ENCODE results near the gene CPLX1. TPM values are rescaled to one million over a fixed set of nuclear protein-coding genes. Genes with fewer than 3 reads are reported as not detected.

CPLX1 gene
- polyA plus RNA-seq, 1 donor (not counting 4 experiments of a cell fraction or from before 2014, with no cell fraction given), result 0.04 TPM

DNA sequence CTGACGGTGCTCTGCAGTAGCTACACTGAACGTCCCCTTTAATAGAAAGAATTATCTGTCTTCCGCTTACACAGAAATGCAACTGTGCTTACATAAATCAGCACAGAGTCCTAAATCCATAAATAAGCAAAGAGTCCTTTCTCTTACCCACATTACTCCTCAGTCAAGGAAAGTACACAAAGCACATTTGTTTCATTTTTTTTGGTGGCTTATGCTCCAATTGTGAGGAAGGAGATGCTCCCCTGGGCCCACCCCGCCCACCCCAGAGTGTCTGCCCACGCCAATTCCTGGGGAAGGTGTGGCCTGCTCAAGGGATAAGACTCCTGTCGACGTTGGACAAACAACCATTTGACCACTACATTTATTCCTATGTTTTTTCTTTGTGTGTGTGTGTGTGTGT, 53.8 kb downstream of the CPLX1 start:
- FAIRE-seq, result no peak
- Histone ChIP-seq H3K27ac (ENCODE audit: control insufficient read depth, insufficient read depth, low read length) (no peak overlapping the region), H4K20me1 (ENCODE audit: control insufficient read depth, extremely low read depth, insufficient read depth, low read length) (peaks cover 40% of the 10 kb centered on the region)

DNA sequence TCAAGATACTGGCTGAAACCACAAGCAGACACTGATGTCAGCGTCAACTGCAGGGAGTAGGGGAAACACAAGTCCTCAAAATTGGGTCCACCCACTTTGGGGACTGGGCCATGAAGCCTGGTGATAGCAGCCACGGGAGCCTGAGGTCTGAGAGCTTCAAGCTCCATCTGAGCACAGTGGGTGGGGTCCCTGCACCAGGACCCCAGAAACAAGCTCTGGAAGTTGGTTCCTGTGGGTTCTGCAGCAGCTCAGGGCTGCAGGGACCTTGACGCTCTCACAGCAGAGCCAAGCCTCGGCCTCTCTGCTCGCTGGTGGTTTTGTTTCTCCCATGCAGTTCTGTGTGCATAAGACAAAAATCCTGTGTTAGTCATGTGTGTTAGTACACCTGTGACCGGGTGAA, 54.5 kb downstream of the CPLX1 start:
- Histone ChIP-seq H3K9me1 (ENCODE audit: control insufficient read depth, extremely low read depth, insufficient read depth, low read length) (no peaks in the 10 kb centered on the region), H3K9ac (ENCODE audit: control insufficient read depth, extremely low read depth, insufficient read depth, low read length) (no peak overlapping the region), H3K36me3 (ENCODE audit: control insufficient read depth in 2 of 2, extremely low read depth in 1 of 2, insufficient read depth in 2 of 2, low read length in 2 of 2) (peaks cover 27 to 41% of the 10 kb centered on the region in 2 experiments), H2AFZ (ENCODE audit: control insufficient read depth, low read length) (no peak overlapping the region), H4K20me1 (ENCODE audit: control insufficient read depth, extremely low read depth, insufficient read depth, low read length) (peaks cover 43% of the 10 kb centered on the region), H3K79me2 (ENCODE audit: control insufficient read depth, insufficient read depth, low read length) (peaks cover 71% of the 10 kb centered on the region), H3K4me1 (ENCODE audit: control insufficient read depth, extremely low read depth, insufficient read depth, low read length) (peaks cover 6% of the 10 kb centered on the region), H3K4me3 (ENCODE audit: control insufficient read depth in 2 of 3, extremely low read depth in 1 of 3, insufficient read depth in 2 of 3, low read depth in 1 of 3, low read length in 3 of 3) (no peak overlapping the region), H3K27me3 (ENCODE audit: control insufficient read depth, extremely low read depth, insufficient read depth, low read length) (no peaks in the 10 kb centered on the region), H3K27ac (ENCODE audit: control insufficient read depth, insufficient read depth, low read length) (no peak overlapping the region), H3K4me2 (ENCODE audit: control insufficient read depth, extremely low read depth, insufficient read depth, low read depth, low read length) (no peak overlapping the region), H3K9me3 (ENCODE audit: control insufficient read depth, low read depth, low read length) (no peaks in the 10 kb centered on the region)
- TF ChIP-seq CTCF (optimal IDR thresholded peaks at IDR 0.05 in 1 of 3, IDR thresholded peaks at IDR 0.05 in 1 of 3, conservative IDR thresholded peaks at IDR 0.05 in 1 of 3; ENCODE audit: extremely low read depth in 1 of 3, insufficient read depth in 2 of 3, low read length in 3 of 3), result no peak
- TF ChIP-seq EZH2 (IDR thresholded peaks at IDR 0.05; ENCODE audit: low read length), result no peak
- dilution Hi-C loops (cut with MboI; ENCODE audit: extremely low pct_ligation_motif_present, low sequenced_read_pairs), result no loop called here
- FAIRE-seq (no peak), DNase-seq (ENCODE audit: low read depth, low spot score) (no peak)

More for the DNA sequence above, 53.8 kb downstream of the CPLX1 start:
- DNase-seq (ENCODE audit: low read depth, low spot score), result no peak
- dilution Hi-C loops (cut with MboI; ENCODE audit: extremely low pct_ligation_motif_present, low sequenced_read_pairs), result no loop called here
- no peaks in the 10 kb centered on the region for H3K4me1 ChIP-seq (ENCODE audit: control insufficient read depth, extremely low read depth, insufficient read depth, low read length)
- H3K4me3 ChIP-seq (ENCODE audit: control insufficient read depth in 2 of 3, extremely low read depth in 1 of 3, insufficient read depth in 2 of 3, low read depth in 1 of 3, low read length in 3 of 3), result no peak overlapping the region
- TF ChIP-seq CTCF (optimal IDR thresholded peaks at IDR 0.05 in 1 of 3, IDR thresholded peaks at IDR 0.05 in 1 of 3, conservative IDR thresholded peaks at IDR 0.05 in 1 of 3; ENCODE audit: extremely low read depth in 1 of 3, insufficient read depth in 2 of 3, low read length in 3 of 3), result no peak
- no peak for TF ChIP-seq EZH2 (IDR thresholded peaks at IDR 0.05; ENCODE audit: low read length)
- peaks cover 77% of the 10 kb centered on the region for H3K79me2 ChIP-seq (ENCODE audit: control insufficient read depth, insufficient read depth, low read length)
- no peak overlapping the region for H3K4me2 ChIP-seq (ENCODE audit: control insufficient read depth, extremely low read depth, insufficient read depth, low read depth, low read length)
- H3K27me3 ChIP-seq (ENCODE audit: control insufficient read depth, extremely low read depth, insufficient read depth, low read length), result no peaks in the 10 kb centered on the region
- H3K9me1 ChIP-seq (ENCODE audit: control insufficient read depth, extremely low read depth, insufficient read depth, low read length), result peaks cover 2% of the 10 kb centered on the region
- H3K9me3 ChIP-seq (ENCODE audit: control insufficient read depth, low read depth, low read length), result no peaks in the 10 kb centered on the region
- H2AFZ ChIP-seq (ENCODE audit: control insufficient read depth, low read length), result no peak overlapping the region
- H3K36me3 ChIP-seq (ENCODE audit: control insufficient read depth in 2 of 2, extremely low read depth in 1 of 2, insufficient read depth in 2 of 2, low read length in 2 of 2), result peaks cover 30 to 40% of the 10 kb centered on the region in 2 experiments
- H3K9ac ChIP-seq (ENCODE audit: control insufficient read depth, extremely low read depth, insufficient read depth, low read length), result no peak overlapping the region

Data from keratinocyte (primary cell).